HuH-7 (cell line): ENCODE data around the gene ASXL1.
A peak's percentile ranks its signal among the peaks of the same experiment; 100 is the strongest.

Experiments
- DNase-seq: peaks from one replicate; pipeline ENCODE4 v3.0.0; 2011; ENCODE audit warnings: low spot score

The ASXL1 gene

GRCh38 chr20:32466739-32467505 is 108.8 kb downstream of the ASXL1 start:
- no peak for DNase-seq

GRCh38 chr20:32467506-32468312 is 109.6 kb downstream of the ASXL1 start:
- DNase-seq = no peak

- DNase-seq = no peak
Measured at GRCh38 chr20:32468313-32468640, 110.1 kb downstream of the ASXL1 start.

GRCh38 chr20:32468860-32469259 is 110.7 kb downstream of the ASXL1 start:
- DNase-seq = no peak

GRCh38 chr20:32470025-32470861 is 112.1 kb downstream of the ASXL1 start:
- DNase-seq = peak; percentile 95

- no peak for DNase-seq
Measured at GRCh38 chr20:32470940-32471339, 112.8 kb downstream of the ASXL1 start.

GRCh38 chr20:32472581-32473207 is 114.6 kb downstream of the ASXL1 start:
- no peak for DNase-seq

GRCh38 chr20:32473231-32474008 is 115.3 kb downstream of the ASXL1 start:
- DNase-seq = peak; percentile 92

GRCh38 chr20:32474009-32474716 is 116.0 kb downstream of the ASXL1 start:
- no peak for DNase-seq

GRCh38 chr20:32474717-32474966 is 116.5 kb downstream of the ASXL1 start:
- no peak for DNase-seq

- DNase-seq = peak; percentile 99
Measured at GRCh38 chr20:32474967-32475811, 117.1 kb downstream of the ASXL1 start.

- no peak for DNase-seq
Measured at GRCh38 chr20:32476684-32477593, 118.8 kb downstream of the ASXL1 start.

GRCh38 chr20:32477594-32478512 is 119.7 kb downstream of the ASXL1 start:
- no peak for DNase-seq

- no peak for DNase-seq
Measured at GRCh38 chr20:32478576-32478975, 120.4 kb downstream of the ASXL1 start.

GRCh38 chr20:32479012-32479411 is 120.9 kb downstream of the ASXL1 start:
- peak; percentile 19 for DNase-seq

GRCh38 chr20:32479697-32480171 is 121.6 kb downstream of the ASXL1 start:
- peak; percentile 30 for DNase-seq

- no peak for DNase-seq
Measured at GRCh38 chr20:32480371-32481241, 122.5 kb downstream of the ASXL1 start.
